22Rv1 (cell line): ENCODE results near the gene HSD17B1.

Experiments used
- ZFX ChIP-seq: fragments of 450-650 bp; IDR thresholded peaks from 2 replicates; pipeline ENCODE4 v1.6.1; 2017; ENCODE audit warnings: antibody characterized with exemption, borderline replicate concordance
- TF ChIP-seq, protein P1 (sequence below): fragments of 450-650 bp; IDR thresholded peaks from 2 replicates; pipeline ENCODE4 v1.5.1; 2017; ENCODE audit warnings: mild to moderate bottlenecking

DNA sequence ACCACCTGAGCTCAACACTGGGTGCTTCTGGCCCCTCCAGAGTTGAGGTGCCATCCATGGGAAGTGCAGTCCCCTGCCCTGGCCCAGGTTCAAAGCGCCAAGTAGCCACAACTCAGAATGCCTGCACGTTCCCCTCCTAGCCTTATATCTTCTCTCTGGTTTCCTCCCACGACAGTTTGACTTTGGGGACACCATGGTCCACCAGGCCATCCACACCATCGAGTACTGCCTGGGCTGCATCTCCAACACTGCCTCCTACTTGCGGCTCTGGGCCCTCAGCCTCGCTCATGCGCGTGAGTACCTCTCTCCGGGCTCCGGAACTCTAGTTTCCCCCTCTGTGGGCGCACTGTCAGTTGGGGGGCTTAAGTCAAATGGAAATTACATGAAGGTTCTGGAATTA lies 39.0 kb upstream of the HSD17B1 start:
- TF ChIP-seq, protein P1, sequence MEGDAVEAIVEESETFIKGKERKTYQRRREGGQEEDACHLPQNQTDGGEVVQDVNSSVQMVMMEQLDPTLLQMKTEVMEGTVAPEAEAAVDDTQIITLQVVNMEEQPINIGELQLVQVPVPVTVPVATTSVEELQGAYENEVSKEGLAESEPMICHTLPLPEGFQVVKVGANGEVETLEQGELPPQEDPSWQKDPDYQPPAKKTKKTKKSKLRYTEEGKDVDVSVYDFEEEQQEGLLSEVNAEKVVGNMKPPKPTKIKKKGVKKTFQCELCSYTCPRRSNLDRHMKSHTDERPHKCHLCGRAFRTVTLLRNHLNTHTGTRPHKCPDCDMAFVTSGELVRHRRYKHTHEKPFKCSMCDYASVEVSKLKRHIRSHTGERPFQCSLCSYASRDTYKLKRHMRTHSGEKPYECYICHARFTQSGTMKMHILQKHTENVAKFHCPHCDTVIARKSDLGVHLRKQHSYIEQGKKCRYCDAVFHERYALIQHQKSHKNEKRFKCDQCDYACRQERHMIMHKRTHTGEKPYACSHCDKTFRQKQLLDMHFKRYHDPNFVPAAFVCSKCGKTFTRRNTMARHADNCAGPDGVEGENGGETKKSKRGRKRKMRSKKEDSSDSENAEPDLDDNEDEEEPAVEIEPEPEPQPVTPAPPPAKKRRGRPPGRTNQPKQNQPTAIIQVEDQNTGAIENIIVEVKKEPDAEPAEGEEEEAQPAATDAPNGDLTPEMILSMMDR, result no peak
- no peak for TF ChIP-seq ZFX
